ENCODE data around the gene NMNAT2. TPM values are rescaled to one million over a fixed set of nuclear protein-coding genes. Genes with fewer than 3 reads are reported as not detected.
"Not testable (repeated sequence)": the region's sequence is repeated elsewhere in the genome, so short reads cannot be mapped to it uniquely, and the experiment has no call there.

The NMNAT2 gene
- total RNA-seq, 1 donor from 2014 or later: 34.2 TPM

DNA sequence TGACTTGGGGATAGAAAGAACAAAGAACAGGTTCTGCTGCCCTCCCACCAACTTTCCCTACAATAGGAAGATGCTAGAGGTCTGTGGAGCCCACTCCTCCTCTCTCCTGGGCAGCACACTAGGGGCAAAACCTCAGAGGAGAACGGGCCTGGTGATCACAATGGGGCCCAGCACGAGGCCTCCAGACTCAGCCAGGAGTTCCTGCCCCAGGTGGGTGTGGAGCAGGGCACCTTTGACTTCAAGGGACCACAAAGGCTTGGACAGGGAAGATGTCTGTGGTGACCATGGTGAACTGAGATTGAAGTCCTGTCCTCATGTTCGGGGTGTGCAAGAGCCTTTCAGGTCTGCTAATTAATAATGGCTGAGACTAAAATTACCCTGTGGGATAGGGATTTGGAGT lies 143.3 kb downstream of the NMNAT2 start:
- no peak for FAIRE-seq
- DNase-seq (ENCODE audit: low spot score in 2 of 2): no peak

DNA sequence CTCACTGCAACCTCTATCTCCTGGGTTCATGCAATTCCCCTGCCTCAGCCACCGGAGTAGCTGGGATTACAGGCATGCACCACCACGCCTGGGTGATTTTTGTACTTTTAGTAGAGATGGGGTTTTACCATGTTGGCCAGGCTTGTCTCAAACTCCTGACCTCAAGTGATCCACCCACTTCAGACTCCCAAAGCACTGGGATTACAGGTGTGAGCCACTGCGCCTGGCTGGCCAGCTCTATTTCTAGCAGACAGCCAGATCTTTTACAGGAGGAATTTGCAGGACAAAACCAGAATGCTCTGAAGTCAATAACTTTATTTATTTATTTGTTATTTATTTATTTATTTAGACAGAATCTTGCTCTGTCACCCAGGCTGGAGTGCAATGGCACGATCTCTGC lies 144.2 kb downstream of the NMNAT2 start:
- not testable (repeated sequence) for FAIRE-seq

DNA sequence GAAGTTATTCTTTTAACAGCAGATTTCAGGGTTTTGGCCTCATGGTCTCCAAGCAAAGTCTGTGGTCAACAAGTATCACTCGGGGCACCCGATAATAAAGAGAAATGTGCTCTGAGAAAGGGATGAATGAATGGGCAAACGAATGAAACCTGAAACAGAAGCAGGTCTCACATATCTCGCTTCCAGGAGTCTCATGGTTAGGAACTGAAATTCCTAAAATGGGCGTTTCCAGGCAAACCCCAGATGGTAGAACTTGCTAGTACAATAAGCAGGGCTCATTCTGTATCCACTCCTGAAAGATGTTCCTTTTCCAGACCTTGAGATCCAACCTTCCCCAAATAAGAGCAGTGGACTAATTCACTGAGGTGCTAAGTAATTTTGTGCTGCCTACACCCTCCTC lies 144.9 kb downstream of the NMNAT2 start:
- FAIRE-seq (no peak), DNase-seq (ENCODE audit: low spot score in 2 of 2) (no peak)

More for the DNA sequence above, 144.2 kb downstream of the NMNAT2 start:
- not testable (repeated sequence) for DNase-seq (ENCODE audit: low spot score in 2 of 2)

DNA sequence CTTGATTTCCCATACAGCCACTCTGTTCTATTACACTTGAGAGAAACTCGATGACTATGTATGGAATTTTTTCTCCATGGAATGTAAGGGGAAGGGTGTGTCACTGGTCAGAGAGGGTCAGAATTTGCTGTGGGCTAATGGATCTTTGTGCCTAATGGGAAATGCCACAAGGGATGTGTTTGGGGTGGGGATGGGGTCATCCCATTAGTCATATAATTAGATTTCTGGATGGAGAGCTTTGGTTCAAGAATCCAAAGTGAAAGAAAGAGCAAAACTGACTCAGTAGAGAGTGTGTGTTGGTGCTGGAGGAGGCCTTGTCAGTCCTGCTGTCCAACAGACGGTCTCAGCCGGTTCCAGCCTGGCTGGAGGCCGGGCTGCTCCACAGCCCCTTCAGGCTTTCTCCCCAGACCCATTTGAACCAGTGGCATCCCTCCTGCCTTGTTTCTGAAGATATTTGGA lies 145.8 kb downstream of the NMNAT2 start:
- DNase-seq (ENCODE audit: low spot score in 2 of 2): no peak
- no peak for FAIRE-seq

DNA sequence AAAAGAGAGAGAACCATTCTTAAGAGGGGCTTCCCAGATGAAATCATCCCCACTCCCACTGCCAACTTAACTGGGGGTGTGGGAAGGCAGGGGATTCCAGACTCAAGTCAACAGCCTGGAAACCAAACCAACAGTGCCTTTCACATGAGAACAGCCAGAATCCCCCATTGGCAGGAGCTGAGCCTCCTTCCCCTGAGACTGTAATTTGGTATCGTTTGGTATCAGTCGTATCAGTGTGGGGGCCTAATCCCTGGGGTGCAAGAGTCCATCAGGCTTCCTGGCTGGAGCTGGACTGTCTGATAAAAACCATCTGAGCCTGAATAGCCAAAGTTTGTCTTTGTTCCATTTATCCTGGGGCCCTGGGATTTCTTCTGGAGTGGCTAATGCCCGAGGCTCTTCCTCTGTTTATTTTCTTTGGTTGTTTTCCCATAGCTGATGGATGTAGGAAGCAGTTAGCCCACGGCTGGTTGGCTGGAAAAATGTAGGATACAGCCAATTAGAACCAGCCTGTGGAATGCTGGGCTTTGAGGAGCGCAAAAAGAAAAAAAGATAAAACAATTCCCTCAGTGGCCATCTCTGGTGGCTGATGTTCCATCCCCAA lies 147.5 kb downstream of the NMNAT2 start:
- DNase-seq (ENCODE audit: low spot score in 2 of 2): no peak
- no peak for FAIRE-seq

DNA sequence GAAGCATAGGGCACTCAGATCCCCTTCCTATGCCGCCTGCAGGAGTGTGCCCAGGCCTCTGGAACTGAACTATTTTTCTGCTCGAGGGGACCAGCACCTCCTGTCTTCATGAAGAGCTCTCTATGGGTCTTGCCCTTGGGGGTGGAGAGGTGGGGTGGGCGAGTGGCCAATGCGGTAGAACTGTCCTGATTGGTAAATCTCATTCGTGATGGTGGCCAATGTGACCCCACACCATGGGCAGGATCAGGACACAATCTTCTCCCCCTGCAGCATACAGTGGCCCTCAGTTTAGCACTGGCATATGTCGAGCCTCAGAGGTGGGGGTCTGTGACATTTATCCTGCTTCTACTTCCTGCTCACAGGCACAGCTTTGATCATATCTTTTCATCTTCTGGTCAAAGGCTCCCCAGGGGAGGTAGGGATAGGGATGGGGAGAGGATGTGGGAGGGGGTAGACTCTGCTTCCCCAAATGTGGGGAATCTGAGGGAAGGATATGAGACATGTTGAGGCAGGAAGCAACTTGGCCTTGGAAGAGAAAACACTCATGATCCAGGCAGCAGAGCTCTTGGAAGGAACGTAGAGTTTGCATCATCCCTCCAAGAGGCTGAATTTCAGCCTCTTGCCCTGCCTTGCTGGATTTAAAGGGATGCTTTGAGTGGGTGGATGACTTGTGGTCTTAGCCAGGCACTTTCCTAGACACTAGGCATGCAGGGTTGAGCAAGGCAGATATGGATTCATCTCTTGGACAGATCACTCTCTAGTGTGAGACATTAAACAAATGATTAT lies 150.3 kb downstream of the NMNAT2 start:
- DNase-seq (ENCODE audit: low spot score in 2 of 2) (no peak), FAIRE-seq (no peak)

DNA sequence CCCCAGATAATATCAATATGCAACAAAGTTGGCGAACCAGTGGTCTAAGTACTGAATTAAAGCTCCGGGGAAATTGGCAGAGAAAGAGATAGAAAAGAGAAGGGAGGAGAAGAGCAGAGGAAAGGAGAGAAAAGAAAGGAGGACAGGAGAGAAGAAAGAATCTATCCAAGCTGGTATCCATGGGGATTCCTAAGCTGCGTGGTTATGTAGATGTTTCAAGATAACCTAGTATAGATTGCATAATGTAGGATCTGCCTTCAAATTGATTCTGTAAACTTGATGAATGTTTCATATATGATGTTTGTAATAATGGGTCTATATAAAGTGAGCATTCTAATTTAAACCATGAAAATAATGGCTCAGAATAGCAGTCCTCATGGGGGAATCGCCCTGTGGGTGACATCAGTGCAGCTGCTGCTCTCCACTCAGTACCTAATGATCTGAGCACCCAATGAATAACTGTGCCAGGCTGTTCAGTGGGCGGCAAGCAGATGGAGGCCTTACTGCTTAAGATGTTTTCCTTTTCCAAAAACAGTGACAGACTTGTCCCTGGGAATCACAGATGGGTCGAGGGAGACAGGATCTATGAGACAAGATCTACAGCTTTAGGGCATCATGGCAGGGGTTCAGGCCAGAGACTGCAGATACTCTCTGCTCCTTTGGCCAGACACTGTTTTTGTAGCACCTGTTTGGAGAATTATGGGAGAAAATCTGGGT lies 154.1 kb downstream of the NMNAT2 start:
- DNase-seq (ENCODE audit: low spot score in 2 of 2): no peak

DNA sequence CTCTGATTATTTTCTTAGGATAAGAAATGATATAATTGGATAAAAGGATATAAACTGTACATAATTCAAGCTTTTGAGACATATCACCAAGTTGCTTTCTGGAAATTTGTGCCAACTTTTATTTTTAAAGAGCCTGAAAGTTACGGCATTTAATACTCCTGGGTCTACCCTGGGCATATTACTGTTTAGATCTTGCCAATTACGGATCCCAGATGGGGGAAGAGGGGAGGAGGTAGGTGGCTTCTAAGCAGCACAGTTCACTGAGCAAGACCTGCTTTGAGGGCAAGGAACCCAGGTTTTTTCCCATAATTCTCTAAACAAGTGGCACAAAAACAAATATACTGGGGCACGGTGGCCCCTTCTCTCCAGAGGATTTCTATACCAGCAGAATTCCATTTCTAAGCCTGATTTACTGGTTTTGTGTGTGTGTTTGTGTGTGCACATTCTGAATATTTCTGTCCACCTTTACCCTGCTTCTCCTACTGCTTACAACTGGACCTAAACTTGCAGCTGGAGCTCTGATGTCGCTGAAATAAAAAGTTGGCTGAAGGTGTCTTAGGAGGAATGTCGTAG lies 155.5 kb downstream of the NMNAT2 start:
- no peak for DNase-seq (ENCODE audit: low spot score in 2 of 2)
- no peak for FAIRE-seq

More for the DNA sequence above, 154.1 kb downstream of the NMNAT2 start:
- FAIRE-seq: no peak

DNA sequence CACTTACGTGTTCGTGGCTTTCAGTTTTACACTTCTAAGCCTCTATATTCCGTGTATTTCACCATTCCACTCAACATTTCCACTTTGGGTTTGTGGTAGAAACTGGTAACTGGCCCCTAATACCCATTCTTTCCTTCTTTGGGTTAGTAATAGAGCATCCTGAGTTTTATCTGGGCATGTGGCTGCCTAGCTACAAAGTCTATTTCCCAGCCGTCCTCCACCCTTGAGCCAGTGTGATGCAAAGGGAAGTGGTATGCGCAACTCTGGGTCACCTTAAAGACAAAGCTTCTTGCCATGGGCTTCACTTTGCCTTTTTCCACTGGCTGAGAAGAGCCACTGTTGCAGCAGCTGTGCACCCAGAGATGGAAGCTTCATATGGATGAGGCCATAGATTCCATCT lies 158.3 kb downstream of the NMNAT2 start:
- DNase-seq (ENCODE audit: low spot score in 2 of 2) (no peak), FAIRE-seq (no peak)

DNA sequence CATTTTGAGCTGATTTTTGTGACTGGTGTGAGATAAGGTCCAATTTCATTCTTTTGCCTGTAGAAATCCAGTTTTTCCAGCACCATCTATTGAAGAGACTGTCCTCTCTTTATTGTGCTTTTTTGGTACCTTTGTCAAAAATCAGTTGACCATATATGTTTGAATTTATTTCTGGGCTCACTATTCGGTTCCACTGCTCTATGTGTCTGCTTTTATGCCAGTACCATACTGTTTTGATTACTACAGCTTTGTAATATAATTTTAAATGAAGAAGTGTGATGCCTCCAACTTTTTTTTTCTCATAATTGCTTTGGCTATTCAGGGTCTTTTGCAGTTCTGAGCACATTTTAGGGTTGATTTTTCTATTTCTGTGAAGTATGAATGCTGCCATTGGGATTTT lies 163.1 kb downstream of the NMNAT2 start:
- DNase-seq (ENCODE audit: low spot score in 2 of 2) (no peak), FAIRE-seq (no peak)

DNA sequence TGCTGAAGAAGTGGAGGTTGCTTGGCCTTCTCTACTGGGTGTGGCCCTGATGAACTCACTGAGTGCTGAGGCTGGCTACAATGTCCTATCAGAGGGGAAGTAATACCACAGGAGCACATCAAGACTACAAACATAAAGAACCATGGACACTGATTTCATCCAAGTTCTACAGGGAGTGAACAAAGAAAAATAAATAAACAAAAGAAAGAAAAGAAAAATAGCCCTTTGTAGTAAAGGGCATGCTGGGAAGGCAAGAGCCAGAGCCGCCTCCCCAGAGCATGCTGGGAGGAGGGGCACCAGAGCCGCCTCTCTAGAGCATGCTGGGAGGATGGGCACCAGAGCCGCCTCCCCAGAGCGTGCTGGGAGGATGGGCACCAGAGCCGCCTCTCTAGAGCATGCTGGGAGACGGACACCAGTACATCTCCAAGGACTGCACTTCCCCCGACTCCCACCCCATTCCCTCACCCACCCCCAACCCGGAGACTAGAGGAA lies 166.2 kb downstream of the NMNAT2 start:
- FAIRE-seq: no peak

DNA sequence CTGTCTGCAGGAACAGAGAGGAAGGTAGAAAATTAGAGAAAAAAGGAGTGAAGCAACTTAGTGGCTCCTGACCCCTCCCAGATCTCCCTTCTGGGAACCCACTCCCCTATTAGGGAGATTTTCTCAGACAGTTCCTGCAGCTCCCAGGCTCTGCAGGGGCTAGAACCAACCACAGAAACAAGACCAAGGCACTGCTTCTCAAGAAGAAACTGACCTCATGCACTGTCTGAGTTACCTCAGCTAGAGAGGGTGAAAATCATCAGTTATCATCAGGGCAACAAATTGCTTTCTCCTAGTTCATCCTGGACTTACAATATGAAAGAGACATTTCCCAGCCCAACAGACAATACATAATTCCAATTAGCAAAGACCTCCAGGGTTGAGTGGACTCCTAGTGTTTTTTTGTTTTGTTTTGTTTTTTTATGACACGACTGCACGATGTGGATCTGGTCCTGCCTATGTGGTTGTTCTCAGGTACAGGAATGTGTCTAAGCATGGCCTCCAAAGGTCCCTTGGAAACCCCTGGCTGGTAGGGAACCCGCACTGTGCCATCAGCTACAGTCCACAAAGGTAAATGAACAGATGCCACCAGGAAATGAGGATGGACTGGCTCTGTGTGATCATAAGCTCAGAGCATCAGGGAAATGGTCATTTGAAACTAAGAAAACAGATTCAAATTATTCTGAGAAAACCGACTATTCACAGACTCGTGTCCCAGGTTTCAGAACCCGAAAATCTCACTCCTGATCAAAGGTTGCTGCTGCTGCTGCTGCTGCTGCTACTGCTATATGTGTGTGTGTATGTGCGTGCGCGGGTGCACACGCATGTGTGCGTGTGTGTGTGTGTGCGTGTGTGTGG lies 166.8 kb downstream of the NMNAT2 start:
- DNase-seq (ENCODE audit: low spot score in 2 of 2) (no peak), FAIRE-seq (no peak)

More for the DNA sequence above, 166.2 kb downstream of the NMNAT2 start:
- DNase-seq (ENCODE audit: low spot score in 2 of 2): no peak

DNA sequence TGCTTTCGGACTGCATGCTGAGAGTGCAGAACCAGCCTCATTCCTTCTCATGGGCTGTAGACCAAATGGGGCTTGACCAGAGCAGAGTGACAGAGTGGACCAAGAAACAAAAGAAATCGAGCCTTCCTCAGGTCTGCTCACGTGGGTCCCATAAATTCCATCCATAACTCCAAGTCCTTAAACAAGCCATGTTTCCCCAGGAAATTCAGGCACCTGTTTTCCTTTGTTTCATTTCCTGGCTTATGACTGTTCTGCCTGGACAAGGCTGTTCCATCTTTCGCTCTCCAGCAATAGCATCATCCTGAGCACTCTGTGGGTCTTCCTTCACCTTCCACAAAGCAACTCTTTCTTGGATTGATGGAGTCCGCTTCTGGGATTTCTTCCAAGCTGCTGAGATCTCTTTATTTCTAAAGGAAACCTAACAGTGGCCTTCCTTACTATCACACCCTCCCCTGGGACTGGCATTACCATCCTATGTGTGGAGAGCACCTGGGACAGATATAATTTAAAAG lies 168.2 kb downstream of the NMNAT2 start:
- DNase-seq (ENCODE audit: low spot score in 2 of 2) (no peak), FAIRE-seq (no peak)

DNA sequence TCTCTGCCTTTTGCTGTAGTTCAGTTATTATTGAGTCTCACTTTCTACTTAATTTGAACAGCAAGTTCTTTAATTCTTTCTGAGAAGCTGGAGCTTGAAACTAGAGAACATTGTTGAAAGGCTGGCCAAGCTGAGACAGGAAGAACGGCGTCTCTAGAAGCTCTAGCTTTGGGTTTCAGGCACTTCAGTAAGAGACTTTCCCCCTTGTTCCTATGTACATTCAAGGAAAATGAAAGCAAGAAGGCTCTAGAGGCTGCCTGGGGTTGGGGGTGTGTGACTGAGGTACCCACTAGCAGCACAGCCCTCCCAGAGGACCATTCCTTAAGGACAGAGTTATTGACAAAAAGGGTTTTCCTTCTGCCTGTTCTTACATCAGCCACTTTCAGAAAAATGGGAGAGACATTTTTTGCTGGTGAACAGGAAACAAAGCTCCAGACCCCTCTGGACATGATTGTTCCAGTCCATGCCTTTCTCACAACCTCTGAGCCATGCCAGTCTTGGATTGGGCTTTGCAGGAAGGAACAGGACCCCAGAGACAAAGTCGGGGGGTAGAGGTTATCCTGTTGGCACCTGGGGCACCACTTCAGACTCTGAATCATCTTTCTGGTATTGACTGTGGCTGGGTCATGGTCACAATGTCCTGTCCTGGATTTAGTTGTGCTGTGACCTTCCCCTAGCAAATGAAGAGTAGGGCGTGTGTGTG lies 169.0 kb downstream of the NMNAT2 start:
- no peak for DNase-seq (ENCODE audit: low spot score in 2 of 2)
- no peak for FAIRE-seq

DNA sequence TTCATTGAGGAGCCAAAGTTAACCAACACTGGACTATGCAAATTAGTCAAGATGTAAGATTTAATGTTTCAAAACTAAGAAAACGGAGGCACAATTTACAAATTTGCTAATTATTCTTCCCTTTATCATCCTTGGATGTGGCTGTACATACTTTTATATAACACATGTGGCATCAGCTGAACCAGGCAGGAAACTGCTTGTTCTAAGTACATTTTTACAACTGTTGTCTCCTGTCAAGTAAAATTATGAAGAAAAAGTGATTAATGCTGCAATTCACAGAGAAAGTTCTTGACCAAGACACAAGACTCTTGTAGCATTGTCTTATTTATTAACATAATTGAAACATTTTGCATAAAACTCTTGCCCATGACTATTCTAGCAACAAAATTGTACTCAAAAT lies 170.2 kb downstream of the NMNAT2 start:
- FAIRE-seq (no peak), DNase-seq (ENCODE audit: low spot score in 2 of 2) (no peak)

DNA sequence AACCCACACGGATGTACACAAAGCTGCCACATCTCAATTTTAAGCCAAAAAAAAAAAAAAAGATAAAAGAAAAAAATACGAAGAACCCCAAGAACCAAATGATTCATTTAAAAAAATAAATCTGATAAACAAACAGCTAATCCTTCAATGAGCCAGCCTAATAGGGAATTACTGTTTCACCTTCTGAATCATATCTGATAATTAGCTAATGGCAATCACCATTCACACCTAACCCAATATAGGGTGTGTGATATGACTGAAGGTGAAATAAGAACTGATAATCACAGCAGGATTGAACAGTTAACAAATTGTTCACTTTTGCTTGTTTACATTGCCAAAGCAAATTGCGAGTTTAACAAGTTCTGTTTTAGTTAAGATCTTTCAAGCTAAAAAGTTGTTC lies 170.7 kb downstream of the NMNAT2 start:
- no peak for DNase-seq (ENCODE audit: low spot score in 2 of 2)
- no peak for FAIRE-seq

DNA sequence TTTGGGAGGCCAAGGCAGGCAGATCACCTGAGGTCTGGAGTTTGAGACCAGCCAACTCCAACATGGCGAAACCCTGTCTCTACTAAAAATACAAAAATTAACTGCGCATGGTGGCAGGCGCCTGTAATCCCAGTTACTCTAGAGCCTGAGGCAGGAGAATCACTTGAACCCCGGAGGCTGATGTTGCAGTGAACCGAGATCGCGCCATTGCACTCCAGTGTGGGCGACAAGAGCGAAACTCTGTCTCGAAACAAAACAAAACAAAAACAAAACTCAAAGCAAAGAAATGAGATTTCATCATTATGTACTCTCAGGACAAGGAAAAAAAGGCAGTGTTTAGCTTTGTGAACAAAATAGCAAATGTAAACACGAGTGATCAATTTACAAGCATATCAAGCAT lies 171.1 kb downstream of the NMNAT2 start:
- no peak for FAIRE-seq
- DNase-seq (ENCODE audit: low spot score in 2 of 2): no peak

DNA sequence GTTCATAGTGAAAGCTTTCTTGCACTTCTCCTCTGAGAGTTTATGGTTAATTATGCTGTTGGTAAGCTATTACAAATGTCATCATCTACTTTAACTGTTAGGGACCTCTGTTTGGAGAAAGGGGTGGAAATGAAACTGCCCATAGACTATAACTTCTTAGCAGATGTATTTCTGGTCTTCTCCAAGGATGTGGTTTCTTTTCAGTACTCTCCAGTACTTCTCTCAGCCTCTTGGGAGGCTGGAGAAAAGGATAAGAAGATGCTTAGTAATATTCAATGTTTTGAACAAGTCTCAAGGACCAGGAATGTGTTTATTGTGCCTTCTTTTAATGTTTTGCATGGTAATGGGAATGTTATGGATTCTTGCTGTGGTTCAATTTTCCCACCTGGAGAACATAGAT lies 171.7 kb downstream of the NMNAT2 start:
- DNase-seq (ENCODE audit: low spot score in 2 of 2) (no peak), FAIRE-seq (no peak)

DNA sequence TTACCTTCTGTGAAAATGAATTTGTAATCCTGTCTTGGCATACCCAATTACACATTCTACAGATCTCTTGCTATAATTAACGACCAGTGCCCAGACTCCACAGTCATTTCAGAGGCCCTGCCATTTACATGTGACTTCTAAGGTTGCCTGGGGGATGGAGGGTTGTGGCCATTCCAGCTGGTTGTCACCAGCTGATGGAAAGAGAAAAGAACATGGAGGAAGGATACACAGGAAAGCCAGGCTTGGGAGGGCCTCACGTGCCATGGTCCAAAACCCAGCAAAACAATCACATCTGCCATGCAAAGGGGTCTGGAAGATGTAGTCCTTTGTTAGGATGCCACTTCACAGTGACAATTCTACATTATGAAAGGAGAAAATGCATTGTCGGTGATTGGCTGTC lies 172.8 kb downstream of the NMNAT2 start:
- no peak for DNase-seq (ENCODE audit: low spot score in 2 of 2)
- FAIRE-seq: no peak

All from frontal cortex (tissue), 4 donors.